HG02798 (cell line): ENCODE measurements around the gene NDUFA13.

Experiments
- ATAC-seq: cut with Tn5 transposase; IDR thresholded peaks from one replicate; pipeline ENCODE4 v1.9.1; 2021; ENCODE audit warnings: mild to moderate bottlenecking; ENCODE audit not compliant: unreplicated experiment, poor library complexity

The NDUFA13 gene

DNA sequence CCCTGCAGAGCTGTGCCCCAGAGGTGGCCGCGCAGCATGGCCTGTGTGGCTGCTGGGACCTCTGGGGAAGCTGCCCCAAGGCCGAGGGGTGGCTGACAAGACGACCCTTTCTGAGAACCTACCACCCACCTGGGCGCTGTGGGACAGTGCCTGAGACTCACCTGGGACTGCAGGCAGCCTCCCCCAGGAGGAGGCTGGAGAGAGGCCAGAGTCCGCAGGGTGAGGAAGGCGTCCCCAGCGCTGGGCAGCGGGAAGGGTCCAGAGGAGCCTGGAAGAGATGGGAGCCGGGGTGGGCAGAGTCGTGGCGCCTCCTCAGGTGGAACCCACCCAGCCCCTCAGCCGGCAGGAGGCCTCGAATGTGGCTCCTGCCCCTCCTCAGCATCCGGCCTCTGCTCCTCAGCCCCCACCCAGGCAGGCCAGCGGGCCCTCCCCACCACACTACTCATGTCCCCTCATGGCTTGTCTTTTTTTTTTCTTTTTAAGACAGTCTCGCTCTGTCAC, 47.4 kb downstream of the NDUFA13 start:
- no peak for ATAC-seq

- ATAC-seq = no peak
These were observed 50.3 kb downstream of the NDUFA13 start for GRCh38 chr19:19566306-19566705.

- ATAC-seq = no peak
These were observed 51.4 kb downstream of the NDUFA13 start for GRCh38 chr19:19567391-19567790.

- no peak for ATAC-seq
These were observed 53.1 kb downstream of the NDUFA13 start for GRCh38 chr19:19568802-19569756.

- no peak for ATAC-seq
These were observed 54.5 kb downstream of the NDUFA13 start for GRCh38 chr19:19570571-19570970.

- ATAC-seq = no peak
These were observed 55.2 kb downstream of the NDUFA13 start for GRCh38 chr19:19571071-19571786.

DNA sequence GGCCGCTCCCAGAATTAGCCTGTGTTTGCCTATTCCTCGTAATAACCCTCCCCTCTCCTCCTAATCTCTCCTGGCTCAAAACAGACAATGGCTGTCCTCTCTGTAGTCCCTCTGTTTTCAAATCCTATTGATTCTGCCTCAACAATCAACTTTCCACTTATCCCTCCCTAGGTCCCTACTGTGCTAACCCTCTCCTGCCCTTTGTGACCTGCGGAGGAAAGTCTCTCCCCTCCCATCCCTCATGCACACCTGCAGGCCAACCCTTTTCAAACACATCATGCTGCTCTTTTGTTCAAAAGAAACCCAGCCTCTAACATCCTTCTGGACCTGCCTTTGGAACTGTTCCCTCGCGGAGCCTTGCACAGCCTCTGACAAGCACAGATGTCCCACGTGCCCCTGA, 59.4 kb downstream of the NDUFA13 start:
- no peak for ATAC-seq
